ENCODE measurements around the gene CNTN5. TPM values are rescaled to one million over a fixed set of nuclear protein-coding genes. Genes with fewer than 3 reads are reported as not detected.

Gene CNTN5
- total RNA-seq, 2 donors from 2014 or later = not detected

DNA sequence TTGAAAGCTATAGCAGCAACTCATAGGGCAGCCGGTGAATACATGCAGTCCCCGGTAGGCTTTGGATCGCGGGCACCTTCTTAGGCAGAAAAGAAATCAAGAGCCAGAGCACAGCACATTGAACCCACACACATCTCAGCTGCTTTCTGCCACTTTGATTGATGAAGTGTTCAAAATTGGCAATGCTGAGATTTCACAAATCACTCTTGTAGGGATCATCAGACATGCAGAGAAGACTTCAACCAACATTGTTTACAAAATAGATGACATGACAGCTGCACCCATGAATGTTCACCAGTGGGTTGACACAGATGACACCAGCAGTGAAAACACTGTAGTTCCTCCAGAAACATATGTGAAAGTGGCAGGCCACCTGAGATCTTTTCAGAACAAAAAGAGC lies 1316.1 kb downstream of the CNTN5 start:
- H3K9me3 ChIP-seq = no peaks in the 10 kb centered on the region
- no peaks in the 10 kb centered on the region for H3K36me3 ChIP-seq
- H3K4me3 ChIP-seq = no peak overlapping the region
- no peak overlapping the region for H3K27ac ChIP-seq
- H3K9ac ChIP-seq (ENCODE audit: low read depth in 2 of 2, low read length in 2 of 2) = no peak overlapping the region
- DNase-seq = no peak
- intact Hi-C loops (cut with DNase I) = no loop called here
- H3K4me1 ChIP-seq = no peaks in the 10 kb centered on the region
- no peaks in the 10 kb centered on the region for H3K27me3 ChIP-seq
- no peak for TF ChIP-seq CTCF (IDR thresholded peaks at IDR 0.05)

- no peaks in the 10 kb centered on the region for H3K4me1 ChIP-seq
- H3K36me3 ChIP-seq = no peaks in the 10 kb centered on the region
- no peaks in the 10 kb centered on the region for H3K27me3 ChIP-seq
- H3K27ac ChIP-seq = no peak overlapping the region
- no peak overlapping the region for H3K4me3 ChIP-seq
- intact Hi-C loops (cut with DNase I) = no loop called here
- no peak overlapping the region for H3K9ac ChIP-seq (ENCODE audit: low read depth in 2 of 2, low read length in 2 of 2)
- no peaks in the 10 kb centered on the region for H3K9me3 ChIP-seq
- DNase-seq = no peak
- TF ChIP-seq CTCF (IDR thresholded peaks at IDR 0.05) = no peak
These were observed 1317.5 kb downstream of the CNTN5 start for GRCh38 chr11:100338144-100338840.

DNA sequence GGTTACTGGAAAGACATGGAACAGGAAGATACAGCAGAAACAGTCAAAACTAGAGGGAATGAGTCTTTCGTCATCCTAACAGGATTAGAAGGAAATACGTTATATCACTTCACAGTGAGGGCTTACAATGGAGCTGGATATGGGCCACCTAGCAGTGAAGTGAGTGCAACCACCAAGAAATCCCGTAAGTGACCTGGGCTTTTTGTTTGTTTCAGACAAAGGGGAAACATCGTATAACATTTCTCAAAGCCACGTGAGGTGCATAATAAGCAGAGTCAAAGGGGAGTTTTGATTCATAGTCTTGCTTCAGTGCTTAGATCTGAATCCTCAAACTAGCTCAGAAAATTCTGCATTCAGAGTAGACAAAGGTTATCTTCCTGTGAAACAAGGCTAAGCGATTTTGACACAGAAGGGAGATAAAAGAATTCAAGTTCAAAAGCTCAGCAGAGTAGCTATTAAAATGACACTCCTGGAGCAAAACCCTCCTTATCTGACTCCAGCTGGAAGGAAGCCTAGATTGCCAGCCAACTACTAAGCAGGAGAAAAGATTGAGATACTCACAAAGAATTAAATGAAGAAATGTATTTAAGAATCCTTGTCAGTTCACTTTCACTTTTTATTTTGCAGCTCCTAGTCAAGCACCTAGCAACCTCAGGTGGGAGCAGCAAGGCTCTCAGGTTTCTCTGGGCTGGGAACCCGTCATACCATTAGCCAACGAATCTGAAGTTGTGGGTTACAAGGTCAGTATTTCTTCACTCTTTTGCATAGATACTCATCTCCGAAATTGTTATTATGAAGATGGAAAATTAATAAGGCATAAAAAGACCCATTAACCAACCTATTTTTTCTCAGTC lies 1319.9 kb downstream of the CNTN5 start:
- intact Hi-C loops (cut with DNase I) = no loop called here
- Histone ChIP-seq H3K9me3 (no peaks in the 10 kb centered on the region), H3K27me3 (no peaks in the 10 kb centered on the region), H3K4me3 (no peak overlapping the region), H3K36me3 (no peaks in the 10 kb centered on the region), H3K27ac (no peak overlapping the region), H3K4me1 (no peaks in the 10 kb centered on the region), H3K9ac (ENCODE audit: low read depth in 2 of 2, low read length in 2 of 2) (no peak overlapping the region)
- DNase-seq = no peak
- TF ChIP-seq CTCF (IDR thresholded peaks at IDR 0.05) = no peak

- no peak overlapping the region for H3K4me3 ChIP-seq
- H3K36me3 ChIP-seq = no peaks in the 10 kb centered on the region
- intact Hi-C loops (cut with DNase I) = no loop called here
- DNase-seq = no peak
- H3K9ac ChIP-seq (ENCODE audit: low read depth in 2 of 2, low read length in 2 of 2) = no peak overlapping the region
- H3K4me1 ChIP-seq = no peaks in the 10 kb centered on the region
- no peaks in the 10 kb centered on the region for H3K27me3 ChIP-seq
- no peak for TF ChIP-seq CTCF (IDR thresholded peaks at IDR 0.05)
- H3K27ac ChIP-seq = no peak overlapping the region
- H3K9me3 ChIP-seq = no peaks in the 10 kb centered on the region
These were observed 1332.3 kb downstream of the CNTN5 start for GRCh38 chr11:100353083-100353482.

DNA sequence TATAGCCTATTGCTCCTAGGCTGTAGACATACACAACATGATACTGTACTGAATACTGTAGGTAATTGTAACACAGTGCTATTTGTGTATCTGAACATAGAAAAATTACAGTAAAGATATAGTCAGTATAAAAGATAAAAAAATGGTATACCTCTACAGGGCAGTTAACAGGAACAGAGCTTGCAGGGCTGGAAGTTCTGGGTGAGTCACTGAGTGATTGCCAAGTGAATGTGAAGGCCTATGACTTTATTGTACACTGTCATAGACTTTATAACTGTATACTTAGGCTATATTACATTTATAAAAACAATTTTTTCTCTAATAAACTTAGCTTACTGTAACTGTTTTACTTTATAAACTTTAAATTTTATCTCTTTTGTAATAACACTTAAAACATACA lies 1334.0 kb downstream of the CNTN5 start:
- intact Hi-C loops (cut with DNase I) = no loop called here
- Histone ChIP-seq H3K9me3 (no peaks in the 10 kb centered on the region), H3K4me3 (no peak overlapping the region), H3K27me3 (no peaks in the 10 kb centered on the region), H3K4me1 (no peaks in the 10 kb centered on the region), H3K36me3 (no peaks in the 10 kb centered on the region), H3K27ac (no peak overlapping the region), H3K9ac (ENCODE audit: low read depth in 2 of 2, low read length in 2 of 2) (no peak overlapping the region)
- no peak for DNase-seq
- TF ChIP-seq CTCF (IDR thresholded peaks at IDR 0.05) = no peak
